ENCODE data around the gene MMP10. TPM values are rescaled to one million over a fixed set of nuclear protein-coding genes. Genes with fewer than 3 reads are reported as not detected.
"Not testable (repeated sequence)": the region's sequence is repeated elsewhere in the genome, so short reads cannot be mapped to it uniquely, and the experiment has no call there.

The MMP10 gene
- total RNA-seq, 1 donor from 2014 or later: not detected

GRCh38 chr11:102788334-102788995, 8.0 kb upstream of the MMP10 start:
- intact Hi-C loops (cut with DNase I): no loop called here
- DNase-seq (ENCODE audit: low spot score): no peak

- no peak for DNase-seq (ENCODE audit: low spot score)
- intact Hi-C loops (cut with DNase I): no loop called here
Measured at GRCh38 chr11:102784380-102784779, 4.0 kb upstream of the MMP10 start.

- intact Hi-C loops (cut with DNase I): no loop called here
- DNase-seq (ENCODE audit: low spot score): no peak
Measured at GRCh38 chr11:102783720-102784119, 3.3 kb upstream of the MMP10 start.

GRCh38 chr11:102783016-102783415, 2.6 kb upstream of the MMP10 start:
- DNase-seq (ENCODE audit: low spot score): no peak
- intact Hi-C loops (cut with DNase I): no loop called here

- intact Hi-C loops (cut with DNase I): no loop called here
- DNase-seq (ENCODE audit: low spot score): no peak
Measured at GRCh38 chr11:102781676-102782075, 1.2 kb upstream of the MMP10 start.

- intact Hi-C loops (cut with DNase I): no loop called here
Measured at GRCh38 chr11:102776454-102776853, 4.0 kb downstream of the MMP10 start.

GRCh38 chr11:102773386-102773785, 7.0 kb downstream of the MMP10 start:
- intact Hi-C loops (cut with DNase I): no loop called here
- DNase-seq (ENCODE audit: low spot score): no peak

More at GRCh38 chr11:102776454-102776853, 4.0 kb downstream of the MMP10 start:
- DNase-seq (ENCODE audit: low spot score): no peak

- intact Hi-C loops (cut with DNase I): no loop called here
- no peak for DNase-seq (ENCODE audit: low spot score)
Measured at GRCh38 chr11:102771351-102771750, 9.1 kb downstream of the MMP10 start.

GRCh38 chr11:102770191-102770590, 10.2 kb downstream of the MMP10 start:
- DNase-seq (ENCODE audit: low spot score): no peak
- intact Hi-C loops (cut with DNase I): no loop called here

- DNase-seq (ENCODE audit: low spot score): no peak
Measured at GRCh38 chr11:102767800-102768199, 12.6 kb downstream of the MMP10 start.

GRCh38 chr11:102763440-102763839, 17.0 kb downstream of the MMP10 start:
- no peak for DNase-seq (ENCODE audit: low spot score)

More at GRCh38 chr11:102767800-102768199, 12.6 kb downstream of the MMP10 start:
- intact Hi-C loops (cut with DNase I): no loop called here

GRCh38 chr11:102762361-102762767, 18.1 kb downstream of the MMP10 start:
- DNase-seq (ENCODE audit: low spot score): no peak
- intact Hi-C loops (cut with DNase I): no loop called here

More at GRCh38 chr11:102763440-102763839, 17.0 kb downstream of the MMP10 start:
- intact Hi-C loops (cut with DNase I): no loop called here

- intact Hi-C loops (cut with DNase I): no loop called here
- DNase-seq (ENCODE audit: low spot score): no peak
Measured at GRCh38 chr11:102761646-102762238, 18.7 kb downstream of the MMP10 start.

- DNase-seq (ENCODE audit: low spot score): no peak
- intact Hi-C loops (cut with DNase I): no loop called here
Measured at GRCh38 chr11:102760344-102761035, 19.9 kb downstream of the MMP10 start.

GRCh38 chr11:102757823-102758549, 22.4 kb downstream of the MMP10 start:
- intact Hi-C loops (cut with DNase I): no loop called here

GRCh38 chr11:102753267-102753666, 27.2 kb downstream of the MMP10 start:
- intact Hi-C loops (cut with DNase I): no loop called here
- DNase-seq (ENCODE audit: low spot score): no peak

More at GRCh38 chr11:102757823-102758549, 22.4 kb downstream of the MMP10 start:
- DNase-seq (ENCODE audit: low spot score): no peak

- intact Hi-C loops (cut with DNase I): no loop called here
- DNase-seq (ENCODE audit: low spot score): no peak
Measured at GRCh38 chr11:102751673-102752072, 28.8 kb downstream of the MMP10 start.

- intact Hi-C loops (cut with DNase I): no loop called here
- no peak for DNase-seq (ENCODE audit: low spot score)
Measured at GRCh38 chr11:102749101-102749722, 31.2 kb downstream of the MMP10 start.

GRCh38 chr11:102746746-102747578, 33.5 kb downstream of the MMP10 start:
- intact Hi-C loops (cut with DNase I); DNase-seq (ENCODE audit: low spot score): not testable (repeated sequence)
